Measurements from ENCODE around the gene TIMM10B. TPM values are rescaled to one million over a fixed set of nuclear protein-coding genes. Genes with fewer than 3 reads are reported as not detected.
A peak's percentile ranks its signal among the peaks of the same experiment; 100 is the strongest.

The TIMM10B gene, protein sequence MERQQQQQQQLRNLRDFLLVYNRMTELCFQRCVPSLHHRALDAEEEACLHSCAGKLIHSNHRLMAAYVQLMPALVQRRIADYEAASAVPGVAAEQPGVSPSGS
- total RNA-seq = 10 to 100 TPM; 42.7 to 43.7 TPM

DNA sequence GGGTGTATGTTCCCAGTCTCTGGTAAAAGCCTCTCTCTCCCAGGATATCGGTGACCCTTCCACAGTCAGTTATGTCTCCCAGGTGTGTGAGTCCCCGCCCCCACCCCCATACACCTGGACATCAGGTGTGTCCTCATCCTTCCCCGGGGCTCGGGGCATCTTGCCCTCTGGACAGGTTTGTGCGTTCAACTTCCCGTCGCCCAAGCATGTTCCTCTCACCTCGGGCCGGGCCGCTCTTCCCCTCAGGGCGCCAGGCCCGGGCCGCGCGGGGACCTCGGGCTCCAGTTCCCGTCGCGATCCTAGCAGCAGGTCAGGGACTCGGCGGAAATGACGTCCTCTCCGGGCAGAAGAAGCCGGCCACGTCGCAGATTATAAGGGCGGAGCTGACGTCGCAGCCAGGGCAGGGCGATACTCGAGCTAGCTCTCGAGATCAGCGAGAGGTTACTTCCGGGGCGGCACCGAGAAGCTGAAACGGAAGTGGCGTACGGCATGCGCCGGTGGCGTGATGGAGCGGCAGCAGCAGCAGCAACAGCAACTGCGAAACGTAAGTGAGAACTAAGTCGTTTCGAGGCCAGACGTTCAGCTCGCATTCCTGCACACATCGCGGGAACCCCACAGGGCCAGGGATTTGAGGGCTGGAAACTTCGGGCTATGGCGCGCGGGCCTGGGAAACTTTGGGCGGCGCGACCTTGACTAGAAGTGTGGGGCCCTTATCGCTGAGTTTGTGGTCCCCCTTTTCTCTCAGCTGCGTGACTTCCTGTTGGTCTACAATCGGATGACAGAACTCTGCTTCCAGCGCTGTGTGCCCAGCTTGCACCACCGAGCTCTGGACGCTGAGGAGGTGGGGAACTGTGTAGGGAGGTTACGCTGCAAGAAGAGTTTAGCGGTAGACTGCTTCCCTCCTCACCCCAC, at the start of gene TIMM10B, which contains the start of gene ARFIP2:
TIMM10B (plus strand) TSS at position 490 of the 912 bp plus-strand sequence; CDS start at position 506, 16 bp downstream.
ARFIP2 (minus strand) TSS at position 320 of the 912 bp plus-strand sequence. CDS start 910 bp downstream, outside the sequence.
- Mint-ChIP-seq H3K4me3 (peak within 1 kb of the TSS; percentile 92), H3K36me3 (ENCODE audit: low read depth) (peaks cover 70% of the 10 kb centered on the region), H3K27me3 (no peaks in the 10 kb centered on the region), H3K27ac (peak within 1 kb of the TSS; percentile 97), H3K9me3 (no peaks in the 10 kb centered on the region), H3K4me1 (peaks cover 16% of the 10 kb centered on the region)
- peak; percentile 99 for ATAC-seq (replicated peaks)

DNA sequence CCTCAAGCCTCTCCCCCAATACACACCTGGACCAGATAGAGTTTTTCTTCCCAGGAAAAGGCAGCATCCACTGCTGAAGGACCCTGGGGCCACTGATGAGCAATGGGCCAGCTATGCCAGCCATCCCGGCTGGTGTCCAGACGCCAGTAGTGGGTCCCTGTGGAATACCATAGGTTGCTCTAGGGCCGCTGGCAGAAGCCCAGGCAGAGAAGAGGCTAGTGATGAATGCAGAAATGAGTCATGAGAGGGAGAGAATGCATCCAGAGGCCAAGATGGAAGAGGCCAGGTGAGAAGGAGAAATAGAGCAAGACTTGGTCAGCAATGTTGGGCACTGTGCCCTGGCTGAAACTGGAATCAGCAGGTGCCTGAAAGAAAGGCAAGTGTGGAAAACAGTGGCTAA, 49.4 kb upstream of the TIMM10B start:
- H3K27me3 Mint-ChIP-seq = no peaks in the 10 kb centered on the region
- peaks cover 6% of the 10 kb centered on the region for H3K4me1 Mint-ChIP-seq
- no peaks in the 10 kb centered on the region for H3K9me3 Mint-ChIP-seq
- no peak overlapping the region for H3K27ac Mint-ChIP-seq
- no peaks in the 10 kb centered on the region for H3K36me3 Mint-ChIP-seq (ENCODE audit: low read depth)
- ATAC-seq (replicated peaks) = no peak
- H3K4me3 Mint-ChIP-seq = no peak overlapping the region

DNA sequence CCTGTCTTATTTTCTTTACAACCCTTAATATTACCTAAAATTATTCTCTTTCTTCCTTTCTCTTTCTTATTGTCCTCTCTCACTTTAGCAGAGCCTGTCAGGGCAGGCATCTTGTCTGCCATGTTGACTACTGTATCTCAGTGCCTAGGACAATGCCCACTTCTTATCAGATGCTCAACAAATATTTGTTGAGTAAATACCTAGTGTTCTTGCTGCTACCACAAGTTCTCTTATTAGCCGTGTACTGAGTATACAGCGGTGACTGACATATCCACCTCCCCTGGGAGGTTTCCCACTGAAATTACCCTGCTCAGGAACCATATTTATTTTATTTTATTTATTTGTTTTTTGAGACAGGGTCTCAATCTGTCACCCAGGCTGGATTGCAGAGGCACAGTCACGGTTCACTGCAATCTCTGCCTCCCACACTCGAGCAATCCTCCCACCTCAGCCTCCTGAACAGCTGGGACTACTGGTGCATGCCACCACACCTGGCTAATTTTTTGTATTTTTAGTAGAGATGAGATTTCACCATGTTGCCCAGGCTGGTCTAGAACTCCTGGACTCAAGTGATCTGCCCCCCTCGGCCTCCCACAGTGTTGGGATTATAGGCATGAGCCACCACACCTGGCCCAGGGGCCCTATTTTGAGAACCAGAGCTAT, 47.2 kb upstream of the TIMM10B start:
- Mint-ChIP-seq H3K4me1 (peaks cover 6% of the 10 kb centered on the region), H3K27me3 (no peaks in the 10 kb centered on the region), H3K4me3 (no peak overlapping the region), H3K36me3 (ENCODE audit: low read depth) (no peaks in the 10 kb centered on the region), H3K9me3 (no peaks in the 10 kb centered on the region), H3K27ac (no peak overlapping the region)
- ATAC-seq (replicated peaks) = no peak

DNA sequence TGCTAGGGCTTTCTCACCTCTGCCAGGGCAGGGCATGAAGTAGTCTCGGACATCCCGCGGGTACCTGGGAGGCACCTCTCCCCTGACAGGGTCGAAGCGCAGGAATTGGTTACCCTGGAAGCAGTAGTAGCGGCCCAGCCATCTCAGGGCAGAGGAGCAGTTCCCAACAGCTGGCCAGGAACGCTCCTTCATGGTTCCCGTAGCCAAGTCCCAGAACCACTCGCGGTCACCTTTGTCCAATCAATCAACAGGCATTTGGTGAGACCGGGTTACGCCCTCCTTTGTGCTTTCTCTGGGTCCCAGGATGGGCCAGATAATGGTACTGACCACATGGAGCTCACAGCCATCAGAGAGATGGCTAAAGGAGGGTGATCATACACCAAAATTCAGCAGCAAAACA, 43.9 kb upstream of the TIMM10B start:
- H3K27me3 Mint-ChIP-seq = no peaks in the 10 kb centered on the region
- H3K4me1 Mint-ChIP-seq = no peaks in the 10 kb centered on the region
- H3K9me3 Mint-ChIP-seq = no peaks in the 10 kb centered on the region
- H3K36me3 Mint-ChIP-seq (ENCODE audit: low read depth) = no peaks in the 10 kb centered on the region
- no peak overlapping the region for H3K4me3 Mint-ChIP-seq
- H3K27ac Mint-ChIP-seq = no peak overlapping the region
- no peak for ATAC-seq (replicated peaks)

DNA sequence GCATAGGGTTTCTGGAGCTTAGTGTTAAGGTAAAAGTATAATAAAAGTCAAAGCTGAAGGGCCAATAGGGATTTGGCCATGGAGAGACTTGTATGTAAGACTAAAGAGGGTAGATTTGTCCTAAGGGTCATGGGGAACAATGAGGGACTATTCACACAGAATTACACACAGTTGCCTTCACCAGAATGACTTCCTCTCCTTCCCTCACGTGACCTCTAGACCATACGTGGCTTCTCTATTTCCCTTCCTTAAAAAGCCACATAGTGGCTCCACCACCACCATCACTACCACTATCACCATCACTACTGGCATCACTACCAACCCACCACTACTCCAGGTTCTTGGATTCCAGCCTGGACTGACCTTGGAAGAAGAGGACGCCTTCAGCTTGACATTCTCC, 43.3 kb upstream of the TIMM10B start:
- no peak overlapping the region for H3K27ac Mint-ChIP-seq
- H3K4me1 Mint-ChIP-seq = no peaks in the 10 kb centered on the region
- no peak overlapping the region for H3K4me3 Mint-ChIP-seq
- no peaks in the 10 kb centered on the region for H3K36me3 Mint-ChIP-seq (ENCODE audit: low read depth)
- no peaks in the 10 kb centered on the region for H3K27me3 Mint-ChIP-seq
- peak; percentile 58 for ATAC-seq (replicated peaks)
- H3K9me3 Mint-ChIP-seq = no peaks in the 10 kb centered on the region

DNA sequence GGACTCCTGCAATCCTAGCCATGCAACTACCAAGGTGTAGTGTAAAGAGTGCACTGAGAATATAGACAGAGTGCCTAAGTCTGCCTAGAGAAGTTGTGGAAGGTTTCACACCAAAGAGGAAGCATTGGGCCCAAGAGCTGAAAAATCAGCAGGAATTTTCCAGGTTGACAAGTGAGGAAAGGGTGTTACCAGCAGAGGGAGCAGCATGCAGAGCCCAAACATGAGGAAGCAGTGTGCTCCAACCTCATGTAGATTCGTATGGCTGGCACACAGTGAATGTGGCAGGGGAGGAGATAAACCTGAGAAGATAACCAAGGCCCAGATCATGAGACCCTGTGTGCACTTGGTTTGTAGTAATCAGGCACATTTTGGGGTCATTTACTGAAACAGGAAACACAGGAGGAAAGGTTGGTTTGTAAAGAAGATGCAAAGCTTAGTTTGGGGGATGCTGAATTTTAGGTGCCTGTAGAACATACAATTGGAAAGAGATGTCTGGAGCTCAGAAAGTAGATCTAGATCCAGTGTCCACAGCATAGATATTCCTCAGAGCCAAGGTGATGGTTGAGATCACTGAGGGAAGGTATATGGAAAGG, 42.2 kb upstream of the TIMM10B start:
- no peaks in the 10 kb centered on the region for H3K4me1 Mint-ChIP-seq
- H3K27me3 Mint-ChIP-seq = no peaks in the 10 kb centered on the region
- no peak overlapping the region for H3K27ac Mint-ChIP-seq
- no peaks in the 10 kb centered on the region for H3K9me3 Mint-ChIP-seq
- peak; percentile 66 for ATAC-seq (replicated peaks)
- H3K36me3 Mint-ChIP-seq (ENCODE audit: low read depth) = no peaks in the 10 kb centered on the region
- no peak overlapping the region for H3K4me3 Mint-ChIP-seq

DNA sequence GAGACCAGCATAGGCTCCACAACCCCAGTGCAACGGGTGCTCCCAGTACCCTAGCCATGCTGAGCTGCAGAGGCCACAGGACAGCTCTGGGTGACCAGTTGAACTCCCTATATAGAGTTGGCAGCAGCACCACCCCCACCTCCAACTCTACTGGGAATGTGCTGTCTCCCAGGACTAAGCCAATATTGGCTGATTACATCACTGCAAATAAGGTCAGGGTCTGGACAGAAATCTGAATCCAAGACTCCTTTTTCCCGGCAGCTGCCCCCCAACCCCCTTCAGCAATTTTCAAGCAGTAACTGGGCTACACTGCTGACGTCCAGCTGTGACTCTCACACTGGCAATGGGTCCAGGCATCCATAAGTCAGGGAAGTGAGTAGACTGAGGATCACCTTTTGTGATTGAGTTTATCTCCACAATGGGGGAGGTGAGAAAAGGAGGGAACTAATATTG, 40.4 kb upstream of the TIMM10B start, which contains the start of gene HPX:
HPX (minus strand) TSS at position 82 of the 453 bp plus-strand sequence; CDS start at position 58, 24 bp downstream.
- Mint-ChIP-seq H3K27ac (no peak within 1 kb of the TSS), H3K4me3 (no peak within 1 kb of the TSS), H3K36me3 (ENCODE audit: low read depth) (no peaks in the 10 kb centered on the region), H3K9me3 (no peaks in the 10 kb centered on the region), H3K4me1 (no peaks in the 10 kb centered on the region), H3K27me3 (no peaks in the 10 kb centered on the region)
- ATAC-seq (replicated peaks) = no peak

DNA sequence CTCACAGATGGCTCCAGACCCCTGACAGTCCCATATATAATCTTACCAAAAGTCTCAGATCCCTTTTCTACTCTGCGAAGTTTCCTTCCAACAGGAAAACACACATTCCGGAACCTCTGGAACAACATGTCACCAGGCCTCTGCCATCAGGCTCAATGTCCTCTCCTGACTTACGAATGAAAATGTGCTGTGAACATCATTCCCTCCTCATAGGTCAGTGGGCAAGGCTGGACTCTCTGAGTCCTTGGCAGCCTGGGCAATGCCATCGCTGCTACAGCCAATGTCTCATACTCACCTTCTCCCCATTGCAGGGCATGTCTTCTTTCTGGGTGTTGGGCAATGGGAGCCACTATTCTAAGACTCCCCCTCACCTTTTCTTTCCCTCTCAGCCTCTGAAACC, 38.9 kb upstream of the TIMM10B start:
- no peak for ATAC-seq (replicated peaks)
- Mint-ChIP-seq H3K27me3 (no peaks in the 10 kb centered on the region), H3K4me1 (no peaks in the 10 kb centered on the region), H3K36me3 (ENCODE audit: low read depth) (no peaks in the 10 kb centered on the region), H3K27ac (no peak overlapping the region), H3K4me3 (no peak overlapping the region), H3K9me3 (no peaks in the 10 kb centered on the region)

DNA sequence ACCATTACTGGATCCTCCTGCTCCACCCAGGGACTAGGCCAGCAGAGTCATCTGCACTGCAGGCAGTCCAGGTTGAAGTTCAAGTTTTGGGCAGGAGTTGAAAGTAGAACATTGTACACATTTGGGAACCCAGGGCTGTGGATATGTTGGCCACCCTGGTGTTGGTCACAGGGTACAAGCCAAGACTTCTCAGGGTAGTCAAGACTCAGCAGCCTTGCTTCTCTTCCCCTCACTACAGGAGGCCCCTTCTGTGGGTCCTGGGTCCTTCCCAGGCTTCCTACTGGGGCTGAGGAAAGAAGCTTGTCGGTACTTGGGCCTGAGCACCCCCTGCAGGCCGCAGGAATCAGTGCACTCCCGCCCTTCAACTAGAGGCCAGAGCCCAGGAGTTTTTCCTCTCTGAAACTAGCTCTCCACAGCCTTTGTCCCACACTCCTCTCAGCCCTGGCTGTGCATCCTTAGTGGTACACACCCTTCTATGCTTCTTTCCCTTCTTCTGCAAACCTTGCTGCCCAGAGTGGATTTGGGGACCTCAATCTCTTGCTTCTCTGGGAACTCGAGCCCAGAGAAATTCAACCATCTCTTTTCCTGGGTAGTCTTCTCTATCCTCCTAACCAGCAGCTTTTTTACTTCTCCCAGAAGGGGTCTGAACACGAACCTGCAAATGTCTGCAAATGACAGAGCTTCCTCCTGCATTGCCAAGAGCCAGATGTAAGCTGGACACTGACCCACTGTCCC, 37.9 kb upstream of the TIMM10B start:
- H3K27ac Mint-ChIP-seq = no peak overlapping the region
- no peaks in the 10 kb centered on the region for H3K36me3 Mint-ChIP-seq (ENCODE audit: low read depth)

DNA sequence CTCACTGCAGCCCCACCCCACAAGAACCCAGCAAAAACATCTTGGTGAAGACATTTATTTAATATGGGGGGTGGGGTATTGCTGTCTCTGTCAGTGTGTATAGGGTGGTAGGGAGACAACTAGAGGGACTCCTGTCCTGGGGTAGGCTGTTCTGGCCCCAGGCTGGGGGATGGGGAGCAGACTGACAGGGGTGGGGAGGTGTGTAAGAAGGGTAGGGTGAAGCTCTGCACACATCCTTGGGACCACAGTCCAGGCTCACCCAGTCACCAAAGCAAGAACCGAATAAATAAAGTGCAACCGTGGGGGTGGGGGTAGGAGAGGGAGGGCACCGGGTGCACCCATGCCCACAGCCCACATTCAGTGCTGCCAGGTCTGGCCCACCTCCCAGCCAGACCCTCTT, 32.7 kb upstream of the TIMM10B start:
- no peaks in the 10 kb centered on the region for H3K4me1 Mint-ChIP-seq
- ATAC-seq (replicated peaks) = no peak
- H3K27me3 Mint-ChIP-seq = no peaks in the 10 kb centered on the region
- H3K27ac Mint-ChIP-seq = no peak overlapping the region
- H3K4me3 Mint-ChIP-seq = no peak overlapping the region
- H3K36me3 Mint-ChIP-seq (ENCODE audit: low read depth) = no peaks in the 10 kb centered on the region
- no peaks in the 10 kb centered on the region for H3K9me3 Mint-ChIP-seq

More for the DNA sequence above, 37.9 kb upstream of the TIMM10B start:
- Mint-ChIP-seq H3K4me1 (no peaks in the 10 kb centered on the region), H3K27me3 (no peaks in the 10 kb centered on the region), H3K9me3 (no peaks in the 10 kb centered on the region), H3K4me3 (no peak overlapping the region)
- peak; percentile 85 for ATAC-seq (replicated peaks)

DNA sequence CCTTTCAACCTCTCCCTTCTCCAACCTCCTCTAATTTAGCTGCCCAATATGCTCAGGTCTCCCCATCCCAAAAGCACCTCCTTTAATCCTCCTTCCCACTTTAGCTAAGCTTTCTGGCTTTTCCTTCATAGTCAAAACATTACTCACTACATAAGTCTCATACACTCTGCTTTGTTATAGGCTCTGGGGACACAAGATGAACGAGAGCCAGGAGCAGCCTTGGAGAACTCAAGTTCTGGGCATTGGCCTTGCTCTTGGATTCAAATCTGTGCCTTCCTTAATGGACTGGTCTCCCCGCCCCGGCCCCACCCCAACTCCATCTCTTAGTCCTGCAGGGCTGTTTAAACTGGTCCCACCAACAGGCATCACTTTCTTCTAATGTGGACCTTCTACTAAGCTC, 29.1 kb upstream of the TIMM10B start:
- Mint-ChIP-seq H3K4me1 (no peaks in the 10 kb centered on the region), H3K36me3 (ENCODE audit: low read depth) (peaks cover 11% of the 10 kb centered on the region), H3K9me3 (no peaks in the 10 kb centered on the region), H3K27me3 (no peaks in the 10 kb centered on the region), H3K4me3 (no peak overlapping the region), H3K27ac (no peak overlapping the region)
- ATAC-seq (replicated peaks) = no peak

DNA sequence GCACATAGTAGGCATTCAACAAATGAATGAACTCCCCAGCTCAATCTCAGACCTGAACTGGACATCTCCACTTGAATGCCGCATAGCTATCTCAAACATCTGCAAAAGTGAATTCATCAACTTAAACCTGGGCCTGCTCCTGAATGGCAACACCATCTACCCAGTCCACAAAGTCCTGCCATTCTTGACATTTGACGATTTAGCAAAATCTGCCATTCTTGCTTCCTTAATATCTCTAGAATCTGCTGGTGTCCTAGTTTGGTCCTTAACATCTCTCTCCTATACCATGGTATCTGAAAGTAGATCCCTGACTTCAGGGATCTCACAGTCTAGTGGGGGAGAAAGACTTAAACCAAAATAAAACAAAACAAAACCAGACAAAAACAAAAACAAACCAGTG, 28.1 kb upstream of the TIMM10B start:
- Mint-ChIP-seq H3K4me3 (no peak overlapping the region), H3K9me3 (no peaks in the 10 kb centered on the region), H3K27ac (no peak overlapping the region), H3K27me3 (no peaks in the 10 kb centered on the region), H3K36me3 (ENCODE audit: low read depth) (peaks cover 11% of the 10 kb centered on the region), H3K4me1 (no peaks in the 10 kb centered on the region)
- ATAC-seq (replicated peaks) = no peak

DNA sequence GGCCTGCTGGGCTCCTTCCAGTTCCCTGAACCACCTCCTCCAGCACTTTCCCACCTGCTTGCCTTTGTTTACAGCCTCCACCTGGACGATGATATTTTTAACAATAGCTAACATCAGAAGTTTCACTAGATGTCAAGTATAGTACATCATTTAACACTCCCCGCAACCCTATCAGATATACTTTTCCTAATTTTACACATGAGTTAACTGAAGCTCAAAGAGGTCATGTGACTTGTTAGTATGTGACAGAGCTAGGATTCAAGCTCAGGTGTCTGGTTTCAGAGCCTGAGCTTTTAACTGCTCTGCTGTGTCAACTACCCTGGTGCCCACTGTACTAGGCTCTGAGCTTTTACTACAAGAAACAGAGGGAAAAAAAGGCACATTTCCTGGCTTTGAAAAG, 26.2 kb upstream of the TIMM10B start:
- peaks cover 11% of the 10 kb centered on the region for H3K36me3 Mint-ChIP-seq (ENCODE audit: low read depth)
- no peak for ATAC-seq (replicated peaks)
- H3K27me3 Mint-ChIP-seq = no peaks in the 10 kb centered on the region

More for the DNA sequence above, 26.2 kb upstream of the TIMM10B start:
- Mint-ChIP-seq H3K4me1 (no peaks in the 10 kb centered on the region), H3K4me3 (no peak overlapping the region), H3K27ac (no peak overlapping the region), H3K9me3 (no peaks in the 10 kb centered on the region)

Measured in activated T-helper 17 cell treated with anti-CD3 and anti-CD28 coated beads, Interleukin-2, amount 50 U/mL, for 72 hours (primary cell).